ENCODE results near the gene DMC1.
"Not testable (repeated sequence)": the region's sequence is repeated elsewhere in the genome, so short reads cannot be mapped to it uniquely, and the experiment has no call there.

Gene DMC1

DNA sequence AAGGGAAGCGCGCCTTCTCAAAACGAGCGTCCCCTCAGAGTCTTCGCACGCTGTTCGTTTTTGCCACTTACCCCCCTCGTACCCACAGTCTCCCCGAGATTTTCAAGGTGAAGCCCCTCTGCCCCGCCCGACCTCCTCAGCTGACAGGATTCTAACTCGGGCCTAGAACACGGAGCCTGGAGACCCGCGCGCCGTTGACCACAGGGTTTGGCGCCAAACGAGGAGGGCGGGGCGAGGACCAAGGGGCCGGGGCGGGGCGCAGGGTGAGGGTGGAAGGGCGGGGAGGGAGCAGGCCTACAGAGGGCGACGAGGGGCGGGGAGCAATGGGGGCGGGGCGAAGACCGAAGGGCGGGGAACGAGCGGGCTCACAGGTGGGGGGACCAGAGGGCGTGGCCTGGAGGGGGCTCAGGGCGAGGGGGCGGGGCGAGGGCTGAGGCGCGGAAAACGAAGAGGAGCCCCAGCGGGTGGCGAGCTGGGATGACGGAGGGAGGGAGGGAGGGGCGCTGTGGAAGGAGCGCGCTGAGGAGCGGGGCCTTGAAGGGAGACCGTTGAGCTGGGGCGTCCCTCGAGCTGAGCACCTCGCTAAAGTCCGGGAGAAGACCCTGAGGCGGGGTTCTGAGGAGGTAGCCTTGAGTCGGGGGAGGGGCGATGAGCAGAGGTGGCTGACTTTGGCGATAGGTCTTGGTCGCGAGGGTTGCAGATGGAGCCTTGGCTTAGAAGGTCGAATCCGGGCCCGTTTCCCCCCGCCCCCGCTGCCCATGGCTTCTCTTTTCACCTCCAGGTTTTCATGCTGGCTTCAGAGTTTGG is at the start of gene DMC1:
TSS of gene DMC1 (minus strand) at position 212 of the 807 bp plus-strand sequence. CDS start 1,927 bp downstream, outside the sequence.
- peak; percentile 26 for DNase-seq (ENCODE audit: low read depth, low spot score)

GRCh38 chr22:38618682-38619081 is 48.7 kb upstream of the DMC1 start:
- DNase-seq (ENCODE audit: low read depth, low spot score), result no peak

GRCh38 chr22:38618258-38618657 is 48.3 kb upstream of the DMC1 start:
- DNase-seq (ENCODE audit: low read depth, low spot score), result no peak

DNA sequence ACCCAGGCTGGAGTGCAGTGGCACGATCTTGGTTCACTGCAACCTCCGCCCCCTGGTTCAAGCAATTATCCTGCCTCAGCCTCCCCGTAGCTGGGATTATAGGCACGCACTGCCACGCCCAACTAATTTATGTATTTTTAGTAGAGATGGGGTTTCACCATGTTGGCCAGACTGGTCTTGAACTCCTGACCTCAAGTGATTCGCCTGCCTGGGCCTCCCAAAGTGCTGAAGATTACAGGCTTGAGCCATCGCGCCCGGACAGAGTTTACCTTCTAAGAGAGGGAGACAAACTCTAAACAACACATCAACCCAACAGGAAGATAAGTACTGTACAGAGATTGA is 45.1 kb upstream of the DMC1 start:
- DNase-seq (ENCODE audit: low read depth, low spot score), result not testable (repeated sequence)

GRCh38 chr22:38614332-38615063 is 44.5 kb upstream of the DMC1 start:
- no peak for DNase-seq (ENCODE audit: low read depth, low spot score)

- no peak for DNase-seq (ENCODE audit: low read depth, low spot score)
Observed at GRCh38 chr22:38613588-38613987, 43.6 kb upstream of the DMC1 start.

GRCh38 chr22:38612217-38613006 is 42.4 kb upstream of the DMC1 start:
- DNase-seq (ENCODE audit: low read depth, low spot score), result no peak

GRCh38 chr22:38611559-38611958 is 41.6 kb upstream of the DMC1 start:
- DNase-seq (ENCODE audit: low read depth, low spot score), result no peak

DNA sequence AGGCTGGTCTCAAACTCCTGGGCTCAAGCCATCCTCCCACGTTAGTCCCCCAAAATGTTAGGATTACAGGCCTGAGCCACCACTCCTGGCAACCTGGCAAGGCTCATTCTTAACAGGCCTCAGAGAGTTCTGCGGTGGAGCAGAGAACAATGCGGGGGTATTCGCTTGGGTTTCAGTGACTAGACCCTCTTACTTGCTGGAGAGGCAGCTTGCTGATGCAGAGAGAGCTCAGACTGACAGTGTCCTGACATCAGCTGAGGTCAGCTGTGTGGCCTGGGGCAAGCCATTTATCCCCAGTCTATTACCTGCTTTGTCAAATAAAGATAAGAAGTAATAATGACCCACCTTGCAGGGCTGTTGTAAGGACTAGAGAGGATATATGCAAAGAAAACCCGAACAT is 40.3 kb upstream of the DMC1 start:
- no peak for DNase-seq (ENCODE audit: low read depth, low spot score)

DNA sequence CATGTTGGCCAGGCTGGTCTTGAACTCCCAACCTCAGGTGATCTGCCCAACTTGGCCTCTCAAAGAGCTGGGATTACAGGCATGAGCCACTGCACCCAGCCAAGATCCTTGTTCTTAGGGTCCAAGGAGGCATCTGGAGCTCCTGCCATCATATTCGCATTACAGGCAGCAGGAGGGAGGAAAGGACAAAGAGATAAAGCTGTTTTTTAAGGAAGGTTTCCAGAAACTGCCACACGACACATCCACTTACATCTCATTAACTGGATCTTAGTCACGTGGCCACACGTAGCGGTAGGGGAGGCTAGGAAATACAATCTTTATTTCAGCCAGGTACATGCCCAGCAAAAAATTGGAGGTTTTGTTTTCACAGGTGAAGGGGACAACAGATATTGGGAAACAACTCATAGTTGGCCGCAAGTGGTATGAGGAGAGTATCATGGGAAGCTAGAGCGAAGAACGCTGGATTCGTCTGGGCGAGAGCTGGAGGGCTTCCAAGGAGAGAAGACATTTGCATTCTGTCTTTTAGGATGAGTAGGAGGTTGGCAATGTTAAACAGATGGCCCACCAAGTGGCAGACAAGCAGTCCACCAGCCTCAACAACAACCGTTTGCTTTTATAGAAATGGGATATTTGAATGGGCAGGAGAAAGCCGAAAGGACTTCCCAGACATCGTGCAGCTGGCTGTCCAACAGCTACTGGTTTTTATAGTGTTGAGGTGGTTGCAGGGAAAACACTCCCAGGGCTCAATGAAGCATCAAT is 39.2 kb upstream of the DMC1 start:
- DNase-seq (ENCODE audit: low read depth, low spot score), result no peak

- no peak for DNase-seq (ENCODE audit: low read depth, low spot score)
Observed at GRCh38 chr22:38607680-38608079, 37.7 kb upstream of the DMC1 start.

GRCh38 chr22:38602166-38602565 is 32.2 kb upstream of the DMC1 start:
- no peak for DNase-seq (ENCODE audit: low read depth, low spot score)

DNA sequence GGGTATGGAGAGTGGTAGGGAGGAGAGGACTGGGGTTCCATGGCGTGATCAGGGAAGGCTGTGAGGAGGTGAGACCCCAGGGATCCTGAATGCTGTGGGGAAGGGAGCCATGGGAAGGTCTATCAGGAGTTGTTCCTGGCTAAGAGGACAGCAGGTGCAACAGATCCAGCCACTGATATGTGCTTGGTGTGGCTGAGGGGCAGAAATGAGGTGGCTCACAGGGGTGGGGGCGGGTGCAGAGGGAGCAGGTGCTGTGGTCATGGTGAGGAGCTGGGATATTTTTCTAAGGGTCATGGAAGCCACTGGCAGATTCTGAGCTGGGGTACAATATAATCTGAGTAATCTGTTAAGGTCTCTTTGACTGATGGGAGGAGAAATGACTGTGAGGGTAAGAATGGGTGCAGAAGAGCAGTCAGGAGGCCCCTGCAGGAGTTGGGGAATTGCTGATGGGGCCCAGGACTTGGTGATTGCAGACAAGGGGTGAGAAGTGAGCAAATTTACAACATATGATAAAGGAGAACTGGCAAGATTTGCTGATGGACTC is 31.3 kb upstream of the DMC1 start:
- DNase-seq (ENCODE audit: low read depth, low spot score), result no peak

GRCh38 chr22:38599466-38599865 is 29.5 kb upstream of the DMC1 start:
- DNase-seq (ENCODE audit: low read depth, low spot score), result no peak

GRCh38 chr22:38582923-38583322 is 12.9 kb upstream of the DMC1 start:
- not testable (repeated sequence) for DNase-seq (ENCODE audit: low read depth, low spot score)

DNA sequence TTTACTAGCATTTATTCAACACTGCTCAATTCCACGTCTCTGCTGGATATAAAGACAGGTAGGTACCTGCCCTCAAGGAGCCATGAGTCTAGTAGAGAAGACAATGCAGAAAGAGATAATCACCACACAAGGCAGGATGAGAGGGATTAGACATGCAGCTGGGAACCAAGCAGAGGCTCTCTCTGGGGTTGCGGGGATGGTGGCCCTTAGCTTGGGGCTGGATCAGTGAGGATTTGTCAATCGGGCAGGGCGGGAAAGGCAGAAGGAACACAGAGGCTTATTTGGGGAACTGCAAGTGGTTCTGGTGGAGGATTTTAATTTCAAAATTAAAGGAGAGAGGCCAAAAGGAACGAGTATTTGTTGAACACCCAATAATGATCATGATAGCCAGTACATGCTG is 8.5 kb upstream of the DMC1 start:
- no peak for DNase-seq (ENCODE audit: low read depth, low spot score)

DNA sequence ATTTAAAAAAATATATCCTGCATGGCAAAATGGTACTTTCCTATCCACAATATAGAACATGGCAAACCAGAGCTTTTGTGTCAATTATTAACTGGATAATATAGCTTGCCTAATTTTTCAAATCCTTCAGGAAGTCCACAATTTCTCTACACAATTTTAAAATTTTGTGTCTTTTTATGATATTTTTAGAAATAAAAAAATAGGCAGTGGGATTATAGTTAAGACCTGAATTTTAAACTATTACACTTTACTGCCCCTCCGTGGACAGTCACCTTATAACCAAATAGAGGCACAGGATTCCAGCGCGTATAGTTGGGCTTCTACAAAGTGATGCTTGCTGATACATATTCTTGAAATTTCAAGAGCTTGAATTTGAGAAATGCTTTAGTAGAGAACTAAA is 2.1 kb upstream of the DMC1 start:
- DNase-seq (ENCODE audit: low read depth, low spot score), result no peak

- DNase-seq (ENCODE audit: low read depth, low spot score), result peak; percentile 31
Observed at GRCh38 chr22:38570779-38571364, 889 bp upstream of the DMC1 start.

- DNase-seq (ENCODE audit: low read depth, low spot score), result no peak
Observed at GRCh38 chr22:38569181-38569971, 607 bp downstream of the DMC1 start.

All from brain pericyte (primary cell).